CD4-positive, alpha-beta T cell treated with Interleukin-6 for 4 hours (primary cell): Measurements from ENCODE around the gene MAP3K7.

Experiments used
- DNase-seq: peaks from one replicate; pipeline ENCODE4 v3.0.0-alpha.2; 2020; ENCODE audit warnings: mixed read lengths

The MAP3K7 gene

GRCh38 chr6:90586836-90587638 is at the start of gene MAP3K7:
Gene MAP3K7 (minus strand): TSS chr6:90587072. CDS start chr6:90586883, 189 bp downstream.
- DNase-seq = peak; percentile 90

- no peak for DNase-seq
Observed at GRCh38 chr6:90631046-90631445, 44.2 kb upstream of the MAP3K7 start.

- DNase-seq = no peak
Observed at GRCh38 chr6:90621581-90621980, 34.7 kb upstream of the MAP3K7 start.

GRCh38 chr6:90619221-90619620 is 32.3 kb upstream of the MAP3K7 start:
- DNase-seq = no peak

GRCh38 chr6:90612313-90612680 is 25.4 kb upstream of the MAP3K7 start:
- DNase-seq = no peak

- DNase-seq = no peak
Observed at GRCh38 chr6:90611543-90612312, 24.9 kb upstream of the MAP3K7 start.

GRCh38 chr6:90610751-90611542 is 24.1 kb upstream of the MAP3K7 start:
- peak; percentile 13 for DNase-seq

- no peak for DNase-seq
Observed at GRCh38 chr6:90610301-90610750, 23.5 kb upstream of the MAP3K7 start.

- no peak for DNase-seq
Observed at GRCh38 chr6:90605749-90606340, 19.0 kb upstream of the MAP3K7 start.

- no peak for DNase-seq
Observed at GRCh38 chr6:90604546-90604945, 17.7 kb upstream of the MAP3K7 start.

GRCh38 chr6:90599151-90599550 is 12.3 kb upstream of the MAP3K7 start:
- no peak for DNase-seq

GRCh38 chr6:90598192-90598951 is 11.5 kb upstream of the MAP3K7 start:
- no peak for DNase-seq

GRCh38 chr6:90596967-90597539 is 10.2 kb upstream of the MAP3K7 start:
- DNase-seq = no peak

GRCh38 chr6:90595854-90596253 is 9.0 kb upstream of the MAP3K7 start:
- DNase-seq = no peak

- DNase-seq = peak; percentile 40
Observed at GRCh38 chr6:90586546-90586835, 381 bp downstream of the MAP3K7 start.

GRCh38 chr6:90584636-90585255 is 2.1 kb downstream of the MAP3K7 start:
- no peak for DNase-seq

GRCh38 chr6:90583836-90584481 is 2.9 kb downstream of the MAP3K7 start:
- DNase-seq = no peak

GRCh38 chr6:90583179-90583835 is 3.6 kb downstream of the MAP3K7 start:
- no peak for DNase-seq

- DNase-seq = no peak
Observed at GRCh38 chr6:90581146-90581545, 5.7 kb downstream of the MAP3K7 start.

- DNase-seq = no peak
Observed at GRCh38 chr6:90578894-90579549, 7.8 kb downstream of the MAP3K7 start.
